ENCODE measurements around the gene TF.
"Not testable (repeated sequence)": the region's sequence is repeated elsewhere in the genome, so short reads cannot be mapped to it uniquely, and the experiment has no call there.

Gene TF

GRCh38 chr3:133765256-133765655 is 19.1 kb downstream of the TF start:
- DNase-seq (ENCODE audit: low read depth in 2 of 2), result no peak

GRCh38 chr3:133767607-133768006 is 21.4 kb downstream of the TF start:
- no peak for DNase-seq (ENCODE audit: low read depth in 2 of 2)

GRCh38 chr3:133769536-133769935 is 23.3 kb downstream of the TF start:
- DNase-seq (ENCODE audit: low read depth in 2 of 2), result no peak

- no peak for DNase-seq (ENCODE audit: low read depth in 2 of 2)
Observed at GRCh38 chr3:133773732-133774131, 27.5 kb downstream of the TF start.

GRCh38 chr3:133775309-133775708 is 29.1 kb downstream of the TF start:
- no peak for DNase-seq (ENCODE audit: low read depth in 2 of 2)

GRCh38 chr3:133775835-133776234 is 29.6 kb downstream of the TF start:
- no peak for DNase-seq (ENCODE audit: low read depth in 2 of 2)

- no peak for DNase-seq (ENCODE audit: low read depth in 2 of 2)
Observed at GRCh38 chr3:133776794-133777438, 30.7 kb downstream of the TF start.

- no peak for DNase-seq (ENCODE audit: low read depth in 2 of 2)
Observed at GRCh38 chr3:133777807-133778568, 31.8 kb downstream of the TF start.

GRCh38 chr3:133779626-133780203 is 33.5 kb downstream of the TF start:
- no peak for DNase-seq (ENCODE audit: low read depth in 2 of 2)

GRCh38 chr3:133780756-133781155 is 34.6 kb downstream of the TF start:
- not testable (repeated sequence) for DNase-seq (ENCODE audit: low read depth in 2 of 2)

GRCh38 chr3:133781570-133781969 is 35.4 kb downstream of the TF start:
- no peak for DNase-seq (ENCODE audit: low read depth in 2 of 2)

GRCh38 chr3:133782454-133782853 is 36.3 kb downstream of the TF start:
- DNase-seq (ENCODE audit: low read depth in 2 of 2), result no peak

GRCh38 chr3:133783762-133784161 is 37.6 kb downstream of the TF start:
- DNase-seq (ENCODE audit: low read depth in 2 of 2), result no peak

GRCh38 chr3:133788024-133788423 is 41.8 kb downstream of the TF start:
- no peak for DNase-seq (ENCODE audit: low read depth in 2 of 2)

- DNase-seq (ENCODE audit: low read depth in 2 of 2), result no peak
Observed at GRCh38 chr3:133792171-133792763, 46.1 kb downstream of the TF start.

GRCh38 chr3:133797396-133798105 is 51.4 kb downstream of the TF start:
- DNase-seq (ENCODE audit: low read depth in 2 of 2), result no peak

- no peak for DNase-seq (ENCODE audit: low read depth in 2 of 2)
Observed at GRCh38 chr3:133799794-133800585, 53.8 kb downstream of the TF start.

- DNase-seq (ENCODE audit: low read depth in 2 of 2), result no peak
Observed at GRCh38 chr3:133803469-133803868, 57.3 kb downstream of the TF start.

- DNase-seq (ENCODE audit: low read depth in 2 of 2), result no peak
Observed at GRCh38 chr3:133804896-133805295, 58.7 kb downstream of the TF start.

- no peak for DNase-seq (ENCODE audit: low read depth in 2 of 2)
Observed at GRCh38 chr3:133805384-133805701, 59.1 kb downstream of the TF start.

- DNase-seq (ENCODE audit: low read depth in 2 of 2), result peak; percentile 93 to 95
Observed at GRCh38 chr3:133805702-133806475, 59.7 kb downstream of the TF start, which contains the start of gene SRPRB. SRPRB (plus strand) TSS chr3:133805815; CDS start chr3:133805849, 34 bp downstream.
